IPS DF 4.7 (cell line): ENCODE data around the gene HYDIN.
"Not testable (repeated sequence)": the region's sequence is repeated elsewhere in the genome, so short reads cannot be mapped to it uniquely, and the experiment has no call there.

Experiments used
- DNase-seq: peaks from one replicate; pipeline ENCODE4 v3.0.0-alpha.2; 2013; ENCODE audit warnings: low spot score; ENCODE audit errors: extremely low read depth

HYDIN gene

DNA sequence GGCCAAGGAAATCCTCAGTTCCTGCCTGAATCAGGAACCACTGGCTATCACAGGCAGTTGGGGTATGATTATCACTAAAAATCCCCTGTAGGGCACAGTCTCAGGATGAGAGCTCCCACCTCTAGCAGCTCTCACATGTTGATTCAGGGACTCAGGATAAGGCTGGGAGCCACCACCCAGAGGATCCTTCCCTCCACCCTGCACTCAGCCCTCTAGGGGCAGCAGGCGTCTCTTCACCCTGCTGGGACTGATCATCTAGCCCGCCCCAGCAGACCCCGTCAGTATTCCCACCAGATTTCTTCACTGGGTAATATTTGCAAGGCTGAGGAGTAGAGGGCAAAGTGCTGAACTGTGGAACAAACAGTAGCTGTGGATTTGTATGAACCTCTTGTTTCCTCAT, 224.0 kb downstream of the HYDIN start:
- DNase-seq = not testable (repeated sequence)

DNA sequence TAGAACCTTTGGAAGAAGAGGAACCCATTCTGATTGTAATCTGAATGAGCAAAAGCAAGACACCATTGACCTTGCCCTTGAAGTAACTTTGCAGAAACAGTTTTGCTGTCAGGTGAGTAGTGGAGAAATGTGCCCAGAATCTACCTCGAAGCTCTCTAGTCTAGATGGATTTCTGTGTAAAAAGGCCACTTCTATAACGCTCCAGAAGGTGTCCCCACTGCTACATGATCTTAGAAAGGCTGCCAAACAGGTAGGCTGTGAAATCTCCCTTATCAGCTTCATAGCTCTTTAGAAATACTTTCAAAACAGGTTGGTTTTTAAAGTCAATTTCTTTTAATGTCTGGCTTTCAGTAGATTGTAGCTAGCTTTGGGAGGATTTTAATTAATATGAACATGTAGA, 230.8 kb downstream of the HYDIN start:
- not testable (repeated sequence) for DNase-seq

DNA sequence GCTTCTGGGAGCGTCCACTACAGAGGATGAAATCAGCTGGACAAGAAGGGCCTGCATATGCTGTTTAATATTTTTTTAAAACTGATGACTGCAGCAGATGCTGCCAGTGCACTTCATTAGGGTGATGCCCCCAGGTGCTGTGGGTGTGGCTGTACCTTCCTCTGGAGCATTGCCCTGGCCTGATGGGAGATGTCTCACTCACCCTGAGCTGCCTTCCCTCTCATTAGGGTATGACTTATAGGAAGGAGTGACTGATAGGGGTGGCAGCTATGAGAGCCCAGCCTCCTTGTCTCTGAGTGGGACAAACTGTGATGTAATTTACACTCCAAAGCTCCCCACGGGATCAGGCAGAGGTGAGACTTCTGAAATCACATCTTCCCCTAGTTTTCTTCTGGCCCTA, 234.7 kb downstream of the HYDIN start:
- not testable (repeated sequence) for DNase-seq

DNA sequence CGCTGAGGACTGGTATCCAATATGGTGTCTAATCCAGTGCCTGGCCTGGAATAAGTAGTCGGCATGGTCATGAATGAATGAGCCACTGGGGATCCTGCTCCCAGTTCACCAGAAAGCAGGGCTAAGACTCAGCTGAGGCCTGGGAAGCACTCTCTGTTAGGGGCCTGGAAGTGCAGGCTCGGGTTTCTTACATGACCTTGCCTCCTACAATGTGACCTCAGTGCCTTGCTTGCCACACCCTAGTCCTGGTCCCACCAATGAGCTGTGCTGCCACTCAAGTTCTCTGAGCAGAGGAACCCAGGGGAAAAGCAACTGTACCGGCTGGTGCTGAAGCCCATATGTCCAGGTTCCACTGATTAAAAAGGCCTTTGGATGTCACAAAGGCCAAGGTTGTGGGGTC, 238.0 kb downstream of the HYDIN start:
- DNase-seq = not testable (repeated sequence)

DNA sequence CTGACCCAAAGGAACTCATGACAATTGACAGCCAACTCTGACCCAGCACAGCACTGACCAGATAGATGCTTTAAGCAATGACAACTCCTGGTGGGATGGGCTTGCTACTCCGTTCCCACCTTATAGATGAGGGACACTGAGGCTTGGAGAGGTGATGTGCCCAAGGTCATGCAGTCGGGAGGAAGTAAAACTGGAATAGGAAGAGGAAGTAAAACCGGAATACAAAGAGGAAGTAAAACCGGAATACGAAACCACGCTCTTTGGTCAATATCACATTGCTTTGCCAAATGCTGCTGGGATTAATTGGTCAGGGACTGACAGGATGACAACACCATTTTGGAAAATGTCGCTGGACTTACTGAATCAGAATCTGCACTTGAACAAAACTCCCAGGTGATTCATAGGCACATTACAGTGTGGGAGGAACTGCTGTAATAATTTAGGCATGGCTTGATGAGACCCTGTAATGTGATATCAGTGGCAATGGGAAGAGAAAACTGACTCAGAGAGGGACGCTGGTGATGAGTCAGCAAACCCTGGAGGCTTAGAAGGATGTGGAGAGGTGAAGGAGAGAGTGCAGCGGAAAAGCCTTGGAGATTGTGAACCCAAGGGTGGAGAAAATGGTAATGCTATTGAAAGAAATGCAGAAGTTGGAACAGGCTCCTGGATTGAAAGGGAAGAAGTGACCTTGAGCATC, 243.4 kb downstream of the HYDIN start:
- DNase-seq = not testable (repeated sequence)

DNA sequence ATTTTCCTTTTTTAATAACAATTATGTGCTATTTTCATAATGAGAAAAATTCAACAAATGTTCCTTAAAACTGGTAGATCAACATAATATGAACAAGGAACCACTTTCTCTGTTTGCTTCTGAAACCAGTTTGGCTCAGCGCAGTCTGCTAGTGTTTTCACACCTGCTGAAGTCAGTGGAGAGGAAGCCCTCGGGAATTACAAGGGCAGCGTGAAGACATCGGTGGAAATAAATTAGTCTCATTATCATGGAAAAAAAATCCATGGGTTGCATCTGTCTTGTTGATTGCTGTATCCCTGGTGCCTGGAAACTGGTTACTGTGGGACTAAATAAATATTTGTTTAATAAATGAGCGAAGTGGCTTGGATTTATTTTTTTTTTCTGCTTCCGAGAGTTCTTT, 245.8 kb downstream of the HYDIN start:
- not testable (repeated sequence) for DNase-seq

DNA sequence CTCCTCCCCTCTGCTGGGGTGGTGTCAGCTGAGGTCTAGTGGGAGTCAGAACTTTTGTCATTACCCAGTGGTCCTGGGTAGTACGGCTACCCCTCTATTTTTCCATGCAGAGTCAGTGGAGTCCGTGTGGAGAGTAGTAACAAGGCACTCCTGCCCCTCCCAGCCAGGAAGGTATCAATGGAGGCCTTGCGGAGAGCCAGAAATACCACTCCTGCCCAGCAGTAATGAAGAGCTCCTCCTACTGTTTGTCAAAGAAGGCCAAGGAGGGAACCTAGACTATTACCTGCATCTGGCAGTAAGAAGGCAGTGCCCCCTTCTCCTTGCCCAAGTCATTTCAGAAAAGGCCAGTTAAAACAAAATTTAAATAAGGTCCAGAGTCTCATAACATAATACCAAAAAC, 262.2 kb downstream of the HYDIN start:
- DNase-seq = not testable (repeated sequence)

DNA sequence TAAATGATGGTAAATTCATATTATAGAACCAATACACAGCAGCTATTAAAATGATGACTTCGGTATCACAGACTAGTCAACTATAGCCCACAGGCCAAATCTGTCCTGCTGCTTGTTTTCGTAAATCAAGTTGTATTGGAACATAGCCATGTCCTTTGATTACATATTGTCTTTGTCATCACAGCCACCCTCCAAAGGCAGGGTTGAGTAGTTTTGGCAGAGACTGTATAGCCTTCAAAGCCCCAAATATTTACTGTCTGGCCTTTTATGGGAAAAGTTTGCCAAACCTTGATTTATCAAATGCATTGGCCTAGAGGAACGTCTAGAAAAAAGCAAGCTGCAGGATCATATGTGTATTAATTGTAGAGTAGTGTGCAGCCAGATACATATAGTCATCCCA, 270.4 kb downstream of the HYDIN start:
- DNase-seq = not testable (repeated sequence)

DNA sequence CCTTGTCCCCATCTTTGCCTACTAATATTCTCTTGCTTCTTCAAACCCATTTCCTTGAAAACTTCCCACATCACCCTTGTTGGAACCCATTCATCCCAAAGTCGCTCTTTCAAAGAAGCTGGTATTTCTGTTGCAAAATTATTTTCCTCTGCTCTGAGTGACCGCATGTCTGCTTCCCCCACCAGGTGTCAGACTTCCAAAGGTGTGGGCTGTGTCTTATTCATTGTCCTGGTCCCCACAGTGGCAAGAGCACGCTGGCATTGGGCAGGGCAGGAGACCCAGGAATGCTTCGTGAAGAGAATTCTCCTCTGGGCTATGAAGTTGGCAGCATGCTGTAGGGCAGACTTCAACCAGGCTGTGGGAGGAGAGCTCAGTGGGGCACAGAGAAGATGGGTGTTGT, 275.6 kb downstream of the HYDIN start:
- DNase-seq = not testable (repeated sequence)

DNA sequence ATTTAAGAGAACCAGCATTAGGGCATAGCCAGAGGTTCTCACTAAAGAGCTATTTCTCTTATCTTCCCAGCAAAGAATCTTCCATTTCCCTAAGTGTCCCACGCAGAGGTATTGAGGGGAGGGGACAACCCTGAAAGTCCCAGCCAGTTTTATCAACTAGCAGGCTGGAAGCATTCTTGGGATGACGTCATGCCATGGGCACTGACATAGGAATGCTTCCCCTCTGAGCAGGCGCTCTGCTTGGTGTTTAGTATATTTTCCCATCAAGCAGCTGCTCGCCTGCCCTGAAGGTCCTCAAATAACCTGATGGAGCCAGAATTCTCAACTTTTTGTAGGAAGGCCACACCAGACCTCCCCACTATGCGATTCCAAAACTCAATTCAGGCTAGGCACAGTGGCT, 276.7 kb downstream of the HYDIN start:
- not testable (repeated sequence) for DNase-seq

DNA sequence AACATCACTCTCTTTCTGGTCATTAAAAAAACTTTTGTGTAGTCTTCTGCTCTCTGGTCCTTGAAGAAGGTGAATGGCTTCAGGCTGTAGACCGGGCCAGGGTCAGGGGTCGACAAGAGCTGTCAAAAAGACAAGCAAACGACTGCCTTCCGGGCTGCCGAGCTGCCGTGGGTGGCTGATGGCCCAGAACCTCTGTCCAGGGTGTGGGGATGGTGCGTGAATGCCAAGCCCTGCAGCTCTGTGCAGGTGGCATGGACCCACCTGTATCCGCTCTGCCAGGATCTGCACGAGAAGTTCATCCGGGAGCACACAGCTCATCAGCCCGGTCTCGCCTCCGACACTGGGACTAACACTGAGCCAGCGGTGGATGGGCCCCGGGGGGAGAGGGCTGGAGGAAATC, 287.0 kb downstream of the HYDIN start:
- DNase-seq = not testable (repeated sequence)

DNA sequence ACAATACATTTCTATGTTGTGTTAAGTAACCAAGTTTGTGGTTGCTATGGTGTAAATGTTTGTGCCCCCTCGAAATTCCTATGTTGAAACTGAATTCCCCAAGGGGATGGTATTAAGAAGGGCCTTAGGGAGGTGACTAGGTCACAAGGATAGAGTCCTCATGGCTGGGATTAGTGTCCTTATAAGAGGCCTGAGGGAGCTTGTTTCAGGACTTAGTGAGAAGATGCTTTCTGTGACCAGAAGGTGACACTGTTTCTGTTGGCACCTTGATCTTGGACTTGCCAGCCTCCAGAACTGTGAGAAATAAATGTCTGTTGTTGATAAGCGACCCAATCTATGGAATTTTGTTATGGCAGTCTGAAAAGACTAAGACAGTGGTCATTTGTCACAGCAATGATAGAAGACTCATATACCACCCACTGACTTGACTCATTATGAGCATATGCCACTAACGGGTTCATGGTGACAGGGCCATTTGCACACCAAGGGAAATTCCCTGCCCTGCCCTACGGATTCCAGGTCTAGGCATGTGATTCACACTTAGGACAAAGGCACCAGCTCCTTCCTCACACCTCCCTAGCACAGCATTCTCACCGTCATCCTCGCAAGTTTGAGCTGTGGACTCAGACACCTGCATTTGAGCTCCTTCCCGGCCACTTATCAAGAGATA, 290.7 kb downstream of the HYDIN start:
- DNase-seq = not testable (repeated sequence)

DNA sequence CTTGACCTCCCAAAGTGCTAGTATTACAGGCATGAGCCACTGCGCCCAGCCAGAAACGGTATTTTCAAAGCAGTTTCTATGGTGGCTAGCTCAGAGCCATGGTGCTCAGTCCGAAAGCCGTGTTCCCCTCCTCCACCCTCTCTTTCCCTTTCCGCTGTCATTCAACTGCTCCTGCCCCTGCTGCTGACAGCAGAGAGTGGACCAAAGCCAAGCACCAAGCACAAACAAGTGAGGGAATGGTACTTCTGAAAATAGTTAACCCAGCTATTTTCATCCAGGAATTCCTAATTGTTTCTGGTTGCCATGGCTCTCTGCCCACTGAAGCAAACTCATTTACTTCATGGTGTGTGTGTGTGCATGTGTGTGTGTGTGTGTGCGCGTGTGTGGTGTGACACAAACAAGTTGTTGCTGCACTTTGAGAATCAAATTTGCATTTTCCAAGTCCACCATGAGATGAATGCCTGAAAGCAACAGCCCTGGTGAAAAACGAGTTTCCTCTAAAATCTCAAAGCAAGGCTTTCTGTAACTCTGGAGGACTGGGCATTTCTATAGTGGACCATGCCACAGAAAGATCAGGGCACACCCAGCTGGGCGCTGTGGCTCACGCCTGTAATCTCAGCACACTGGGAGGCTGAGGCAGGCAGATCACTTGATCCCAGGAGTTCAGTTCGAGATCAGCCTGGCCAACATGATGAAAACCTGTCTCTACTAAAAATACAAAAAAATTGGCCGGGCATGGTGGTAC, 293.6 kb downstream of the HYDIN start:
- not testable (repeated sequence) for DNase-seq

DNA sequence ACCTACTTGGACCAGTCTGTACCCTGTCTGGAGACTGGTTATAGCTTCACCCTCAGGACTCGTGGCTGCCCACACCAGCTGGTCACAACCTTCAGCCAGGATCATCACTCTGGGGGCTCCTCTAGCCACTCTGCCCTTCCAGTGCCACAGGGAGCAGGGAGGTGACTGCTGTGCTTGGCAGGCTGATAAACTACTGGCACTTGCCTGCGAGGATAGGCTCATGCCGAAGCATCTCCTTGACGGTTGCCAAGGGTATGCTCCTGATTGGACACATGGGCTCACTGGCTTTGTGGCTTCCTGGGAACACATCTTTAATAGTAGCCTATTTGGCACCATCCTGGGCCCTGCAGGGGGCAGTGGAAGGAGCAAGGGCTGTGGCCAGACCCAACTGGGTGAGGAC, 295.2 kb downstream of the HYDIN start:
- not testable (repeated sequence) for DNase-seq

DNA sequence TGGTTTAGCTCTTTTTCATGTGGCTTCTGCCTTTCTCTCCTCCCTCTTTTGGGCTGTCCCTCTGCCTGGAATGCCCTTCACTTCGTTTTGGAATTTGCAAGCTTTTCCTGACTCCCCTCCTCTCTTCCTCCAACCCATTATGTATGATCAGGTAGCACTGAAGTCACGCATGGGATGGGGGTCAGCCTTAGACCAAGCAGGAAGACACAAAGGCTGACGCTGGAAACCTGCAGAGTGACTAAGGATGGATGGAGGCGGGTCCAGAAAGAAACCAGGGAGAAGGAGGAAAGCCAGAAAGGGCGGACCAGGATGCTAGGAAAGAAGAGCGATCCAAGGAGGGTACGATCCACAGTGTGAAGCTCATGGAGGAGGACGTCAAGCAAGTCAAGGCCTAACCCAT, 296.8 kb downstream of the HYDIN start:
- not testable (repeated sequence) for DNase-seq

DNA sequence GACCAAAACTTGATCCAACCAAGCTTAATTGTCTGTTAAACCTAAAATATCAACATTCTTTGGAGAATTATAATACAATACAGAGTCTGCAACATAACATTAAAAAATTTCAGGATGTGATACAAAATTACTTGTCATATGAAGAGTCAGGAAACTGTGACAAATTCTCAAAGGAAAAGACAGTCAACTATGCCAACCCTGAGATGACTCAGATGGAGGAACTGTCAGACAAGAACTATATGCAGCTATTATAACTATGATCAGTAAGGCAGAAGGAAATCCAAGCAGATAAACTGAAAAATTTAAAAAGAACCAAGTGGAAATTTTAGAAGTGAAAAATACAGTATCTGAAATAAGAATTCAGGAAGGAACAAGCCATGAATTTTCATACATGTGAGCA, 299.8 kb downstream of the HYDIN start:
- DNase-seq = not testable (repeated sequence)

DNA sequence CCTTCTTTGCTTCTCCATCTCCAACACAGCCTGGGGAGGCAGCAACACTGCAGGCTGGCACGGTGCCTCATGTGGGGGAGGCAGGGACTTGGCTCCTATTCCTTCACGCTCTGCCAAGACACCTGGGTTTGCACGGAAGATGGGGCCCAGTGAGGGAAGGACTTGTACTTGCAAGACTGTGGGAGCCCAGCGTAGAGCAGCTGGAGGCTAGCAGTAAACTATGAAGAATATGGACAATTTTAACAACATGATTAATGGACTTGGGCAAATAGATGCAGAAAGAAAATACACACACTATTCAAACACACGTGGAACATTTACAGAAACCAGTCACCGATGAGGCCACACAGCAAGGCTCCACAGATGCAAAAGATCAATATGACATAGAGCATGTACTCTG, 308.4 kb downstream of the HYDIN start:
- not testable (repeated sequence) for DNase-seq

DNA sequence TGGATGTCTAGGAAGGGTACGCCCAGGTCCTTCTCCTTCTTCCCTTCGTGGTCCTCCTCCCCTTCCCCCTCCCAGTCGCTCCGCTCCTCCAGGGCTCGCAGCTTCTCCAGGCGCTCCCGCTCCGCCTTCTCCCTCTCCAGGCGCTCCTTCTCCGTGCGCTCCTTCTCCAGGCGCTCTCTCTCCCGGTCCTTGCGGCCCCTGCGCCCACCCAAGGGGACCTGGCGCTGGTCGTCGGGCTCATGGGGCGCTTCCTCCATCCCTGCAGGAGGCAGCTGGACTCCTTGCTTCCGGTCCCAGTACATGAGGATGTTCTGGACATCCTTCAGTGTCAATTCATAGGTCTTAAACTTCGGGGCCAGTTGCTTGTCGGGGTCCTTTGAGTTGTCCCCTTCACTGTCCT, 309.9 kb downstream of the HYDIN start:
- DNase-seq = not testable (repeated sequence)

DNA sequence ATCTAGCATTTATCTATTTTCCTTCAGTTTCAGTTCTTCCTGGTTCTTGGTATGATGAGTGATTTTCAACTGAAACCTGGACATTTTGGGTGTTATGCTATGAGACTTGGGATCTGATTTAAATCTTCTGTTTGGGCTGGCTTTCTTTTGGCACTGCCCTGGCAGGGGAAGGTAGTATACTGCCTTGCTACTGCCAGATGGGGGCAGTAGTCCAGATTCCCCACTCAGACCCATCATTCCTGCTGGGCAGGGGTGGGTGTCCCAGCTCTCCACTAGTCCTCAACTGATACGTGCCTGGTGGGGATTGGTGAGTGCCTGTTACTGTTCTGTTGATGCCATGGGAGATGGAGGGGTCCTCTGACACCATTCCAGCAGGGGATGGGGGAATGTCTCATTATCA, 342.3 kb downstream of the HYDIN start:
- not testable (repeated sequence) for DNase-seq

DNA sequence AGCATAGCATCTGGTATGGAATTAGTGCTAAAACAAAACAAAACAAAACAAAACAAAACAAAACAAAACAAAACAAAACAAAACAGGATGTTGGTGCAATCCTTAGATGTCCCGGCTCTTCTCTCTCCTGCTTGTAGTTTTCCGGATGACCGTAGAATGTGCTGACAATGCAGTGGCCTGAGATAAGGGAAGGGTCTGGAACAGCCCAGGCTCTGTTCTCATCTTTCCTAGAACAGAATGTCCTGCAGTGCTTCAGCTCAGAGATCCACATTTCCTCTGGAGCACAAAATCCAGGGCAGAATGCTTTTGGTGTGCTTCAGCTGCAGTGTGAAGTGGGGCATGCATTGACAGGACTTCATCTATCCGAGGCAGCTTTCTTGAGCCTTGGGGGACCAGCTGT, 345.9 kb downstream of the HYDIN start:
- DNase-seq = not testable (repeated sequence)

DNA sequence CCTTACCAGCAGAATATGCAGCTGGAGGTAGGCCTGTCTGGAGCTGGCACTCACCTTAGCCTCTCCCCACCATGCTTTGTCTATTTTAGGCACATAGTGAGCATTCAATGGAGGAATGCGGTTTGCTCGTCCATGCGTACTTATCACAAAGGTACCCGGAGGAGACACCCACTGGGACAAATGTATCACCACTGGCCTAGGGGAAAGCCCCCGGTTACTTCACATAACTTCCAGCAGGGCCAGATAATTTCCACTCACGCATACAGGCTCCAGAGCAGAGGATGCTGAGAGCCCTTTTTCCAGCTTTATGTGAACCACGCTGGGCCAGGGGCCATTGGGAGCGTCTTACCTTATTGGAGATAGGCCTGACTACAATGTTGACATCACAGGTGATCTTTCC, 348.2 kb downstream of the HYDIN start:
- DNase-seq = not testable (repeated sequence)

DNA sequence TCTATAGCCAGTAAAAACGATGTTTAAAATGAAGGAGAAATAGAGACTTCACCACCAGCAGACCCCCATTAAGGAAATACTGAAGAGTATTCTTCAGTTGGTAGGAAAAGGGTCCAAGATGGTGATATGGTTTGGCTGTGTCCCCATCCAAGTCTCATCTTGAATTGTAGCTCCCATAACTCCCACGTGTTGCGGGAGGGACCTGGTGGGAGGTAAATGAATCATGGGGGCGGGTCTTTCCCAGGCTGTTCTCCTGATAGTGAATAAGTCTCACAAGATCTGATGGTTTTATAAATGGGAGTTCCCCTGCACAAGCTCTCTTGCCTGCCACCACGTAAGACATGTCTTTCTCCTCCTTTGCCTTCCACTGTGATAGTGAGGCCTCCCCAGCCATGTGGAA, 352.6 kb downstream of the HYDIN start:
- not testable (repeated sequence) for DNase-seq
